ENCODE data around the gene TOM1L2. TPM values are rescaled to one million over a fixed set of nuclear protein-coding genes. Genes with fewer than 3 reads are reported as not detected.

The TOM1L2 gene
- total RNA-seq, 1 donor from 2014 or later: 19.4 TPM

DNA sequence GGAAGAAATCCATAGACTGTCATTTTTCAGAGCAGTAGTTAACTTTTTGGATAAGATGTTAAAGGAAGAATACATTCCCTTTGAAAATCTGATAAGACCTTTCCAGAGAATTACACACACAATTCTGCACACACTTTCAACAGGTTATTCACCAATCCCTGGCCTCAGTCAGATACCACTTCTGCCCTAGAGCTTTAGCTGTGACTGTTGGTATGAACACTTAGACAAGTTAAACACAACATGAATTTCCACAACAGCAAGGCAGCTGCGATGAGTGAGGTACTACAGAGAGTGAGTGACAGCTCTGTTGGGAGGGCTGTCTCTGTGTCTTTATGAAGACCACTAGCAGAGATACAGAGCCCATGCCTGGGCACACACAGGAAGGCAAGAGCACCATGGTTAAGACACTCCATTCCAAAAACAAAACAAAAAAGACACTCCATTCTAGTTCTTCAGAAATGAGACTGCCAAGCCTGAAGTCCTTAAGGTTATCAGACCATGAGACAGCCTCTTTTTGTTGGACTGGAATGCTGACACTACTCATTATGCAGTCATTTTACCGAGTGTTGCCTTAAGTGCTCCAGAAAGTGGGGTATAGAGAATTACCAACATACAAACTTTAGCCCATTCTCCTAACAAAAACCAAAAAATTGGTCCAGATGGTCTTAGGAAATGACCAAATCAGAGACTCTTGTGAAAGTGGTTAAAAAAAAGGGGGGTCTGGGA is 42.4 kb downstream of the TOM1L2 start:
- no peak overlapping the region for H3K4me3 ChIP-seq (ENCODE audit: low read depth, low read length)
- TF ChIP-seq CTCF (conservative IDR thresholded peaks at IDR 0.05; ENCODE audit: low read depth, low read length): no peak
- no peak for DNase-seq (ENCODE audit: low read depth)

GRCh38 chr17:17928398-17929287 is 43.6 kb downstream of the TOM1L2 start:
- DNase-seq (ENCODE audit: low read depth): no peak
- no peak for TF ChIP-seq CTCF (conservative IDR thresholded peaks at IDR 0.05; ENCODE audit: low read depth, low read length)
- H3K4me3 ChIP-seq (ENCODE audit: low read depth, low read length): no peak overlapping the region

DNA sequence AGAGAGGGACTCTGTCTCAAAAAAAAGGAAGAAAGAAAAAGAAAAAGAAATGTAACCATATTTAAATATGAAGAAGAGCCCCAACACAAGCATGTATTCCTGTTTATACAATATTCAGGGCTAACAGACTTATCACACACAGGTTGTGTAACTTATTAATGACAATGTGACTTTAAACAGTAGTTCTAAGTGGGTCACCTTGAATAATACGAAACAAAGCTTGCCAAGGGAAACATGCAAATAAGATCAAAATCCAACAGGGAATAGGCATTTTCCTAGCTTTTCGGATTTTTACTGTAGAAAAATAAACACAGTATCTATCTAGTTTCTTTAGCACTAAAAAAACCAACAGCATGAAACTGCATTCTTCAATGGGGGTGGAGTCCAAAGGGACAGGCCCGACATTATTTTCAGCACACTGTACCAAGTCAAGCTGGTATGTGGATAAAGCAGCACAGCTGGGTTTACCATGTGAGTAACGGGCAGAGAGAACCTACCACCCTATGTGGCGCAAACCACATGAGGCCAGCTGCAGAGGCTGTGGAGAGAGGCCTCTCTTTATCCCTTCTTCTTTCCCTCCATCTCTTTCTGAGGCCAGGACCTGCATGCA is 45.3 kb downstream of the TOM1L2 start:
- no peak for TF ChIP-seq CTCF (conservative IDR thresholded peaks at IDR 0.05; ENCODE audit: low read depth, low read length)
- no peak overlapping the region for H3K4me3 ChIP-seq (ENCODE audit: low read depth, low read length)
- no peak for DNase-seq (ENCODE audit: low read depth)

GRCh38 chr17:17926036-17926435 is 46.2 kb downstream of the TOM1L2 start:
- no peak overlapping the region for H3K4me3 ChIP-seq (ENCODE audit: low read depth, low read length)
- TF ChIP-seq CTCF (conservative IDR thresholded peaks at IDR 0.05; ENCODE audit: low read depth, low read length): no peak
- DNase-seq (ENCODE audit: low read depth): no peak

DNA sequence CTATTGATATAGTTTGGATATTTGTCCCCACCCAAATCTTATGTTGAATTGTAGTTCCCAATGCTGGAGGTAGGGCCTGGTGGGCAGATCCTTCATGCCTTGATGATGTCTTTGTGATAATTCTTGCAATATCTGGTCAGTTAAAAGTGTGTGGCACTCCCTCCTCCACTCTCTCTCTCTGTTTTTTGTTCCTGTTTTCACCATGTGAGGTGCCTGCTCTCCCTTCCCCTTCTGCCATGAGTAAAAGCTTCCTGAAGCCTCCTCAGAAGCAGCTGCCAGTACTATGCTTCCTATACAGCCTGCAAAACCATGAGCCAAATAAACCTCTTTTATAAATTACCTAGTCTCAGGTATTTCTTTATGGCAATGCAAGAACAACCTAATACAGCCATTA is 47.3 kb downstream of the TOM1L2 start:
- no peak for DNase-seq (ENCODE audit: low read depth)
- TF ChIP-seq CTCF (conservative IDR thresholded peaks at IDR 0.05; ENCODE audit: low read depth, low read length): no peak
- no peak overlapping the region for H3K4me3 ChIP-seq (ENCODE audit: low read depth, low read length)

- no peak for TF ChIP-seq CTCF (conservative IDR thresholded peaks at IDR 0.05; ENCODE audit: low read depth, low read length)
- DNase-seq (ENCODE audit: low read depth): no peak
- H3K4me3 ChIP-seq (ENCODE audit: low read depth, low read length): no peak overlapping the region
Observed at GRCh38 chr17:17924131-17924856, 47.9 kb downstream of the TOM1L2 start.
